Activated T-helper 17 cell treated with anti-CD3 and anti-CD28 coated beads, Interleukin-2, amount 50 U/mL, for 72 hours (primary cell): ENCODE measurements around the gene HCN4. TPM values are rescaled to one million over a fixed set of nuclear protein-coding genes. Genes with fewer than 3 reads are reported as not detected.
"Not testable (repeated sequence)": the region's sequence is repeated elsewhere in the genome, so short reads cannot be mapped to it uniquely, and the experiment has no call there.

Experiments used
- ATAC-seq: fragments of 150-1000 bp; cut with Tn5 transposase; replicated peaks from 2 replicates; pipeline ENCODE4 v1.10.0; 2021; ENCODE audit warnings: mild to moderate bottlenecking, moderate library complexity
- H3K27ac Mint-ChIP-seq: one replicate; pipeline ENCODE4 v1.8.0; 2022; ENCODE audit warnings: mixed read lengths
- H3K27me3 Mint-ChIP-seq: one replicate; pipeline ENCODE4 v1.8.0; 2022; ENCODE audit warnings: mixed read lengths
- H3K36me3 Mint-ChIP-seq: one replicate; pipeline ENCODE4 v1.8.0; 2022; ENCODE audit warnings: low read depth, mild to moderate bottlenecking, mixed read lengths
- H3K4me1 Mint-ChIP-seq: one replicate; pipeline ENCODE4 v1.8.0; 2022; ENCODE audit warnings: mixed read lengths
- H3K4me3 Mint-ChIP-seq: one replicate; pipeline ENCODE4 v1.8.0; 2022; ENCODE audit warnings: mild to moderate bottlenecking, mixed read lengths
- H3K9me3 Mint-ChIP-seq: one replicate; pipeline ENCODE4 v1.8.0; 2022; ENCODE audit warnings: mixed read lengths
- total RNA-seq, 2 donors: library from RNA; stranded (reverse); gene quantifications; one replicate each; pipeline ENCODE4 v1.2.3, GENCODE V29; 2022

HCN4 gene
- total RNA-seq, 2 donors from 2014 or later, result not detected

DNA sequence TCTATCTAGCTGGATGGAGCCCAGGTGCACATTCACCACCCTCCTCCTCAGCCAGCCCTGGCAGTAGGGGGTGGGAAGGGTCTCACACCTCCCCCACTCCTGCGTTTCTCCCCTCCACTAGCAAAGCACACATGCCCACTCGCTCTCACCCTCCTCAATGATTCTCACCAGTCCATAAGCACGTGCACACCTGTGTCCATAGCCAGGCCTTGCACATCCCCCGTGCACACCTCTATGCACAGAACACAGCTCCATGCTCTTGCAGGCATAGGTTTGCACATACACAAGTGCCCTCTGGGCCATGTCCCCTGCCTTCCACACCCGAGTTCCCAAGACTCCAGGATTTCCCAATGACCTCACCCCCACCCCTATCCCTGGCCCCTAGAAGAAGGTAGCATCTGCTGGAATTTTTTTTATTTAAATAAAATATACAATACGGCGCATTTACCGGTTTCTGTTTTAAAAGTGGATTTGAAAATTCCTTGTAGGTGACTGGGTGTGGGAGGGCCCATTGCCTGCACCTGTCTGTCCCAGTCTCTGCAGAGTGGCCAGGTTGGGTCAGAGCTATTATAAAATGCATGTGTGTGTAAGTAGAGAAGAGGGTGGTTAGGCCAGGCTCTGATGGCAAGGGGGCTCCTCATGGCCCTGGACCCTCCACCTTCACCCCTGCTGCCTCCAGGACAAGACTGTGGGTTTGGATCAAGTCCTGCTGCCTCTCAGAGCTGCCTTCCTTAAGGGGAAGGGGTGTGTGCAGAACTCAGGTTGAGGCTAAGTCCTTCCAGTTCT, 49.1 kb downstream of the HCN4 start:
- no peaks in the 10 kb centered on the region for H3K4me1 Mint-ChIP-seq
- no peaks in the 10 kb centered on the region for H3K36me3 Mint-ChIP-seq
- ATAC-seq, result no peak
- H3K4me3 Mint-ChIP-seq, result no peak overlapping the region
- no peaks in the 10 kb centered on the region for H3K9me3 Mint-ChIP-seq
- peaks cover 20% of the 10 kb centered on the region for H3K27me3 Mint-ChIP-seq
- H3K27ac Mint-ChIP-seq, result no peak overlapping the region

- H3K4me1 Mint-ChIP-seq, result no peaks in the 10 kb centered on the region
- H3K27me3 Mint-ChIP-seq, result peaks cover 20% of the 10 kb centered on the region
- no peak for ATAC-seq
- H3K9me3 Mint-ChIP-seq, result no peaks in the 10 kb centered on the region
- no peaks in the 10 kb centered on the region for H3K36me3 Mint-ChIP-seq
- no peak overlapping the region for H3K27ac Mint-ChIP-seq
- H3K4me3 Mint-ChIP-seq, result no peak overlapping the region
These were observed 50.1 kb downstream of the HCN4 start for GRCh38 chr15:73318463-73319351.

GRCh38 chr15:73317651-73318462, 50.9 kb downstream of the HCN4 start:
- Mint-ChIP-seq H3K27ac (peak overlapping the region; percentile 55), H3K36me3 (no peaks in the 10 kb centered on the region), H3K4me1 (no peaks in the 10 kb centered on the region), H3K4me3 (no peak overlapping the region), H3K27me3 (peaks cover 20% of the 10 kb centered on the region), H3K9me3 (no peaks in the 10 kb centered on the region)
- no peak for ATAC-seq

DNA sequence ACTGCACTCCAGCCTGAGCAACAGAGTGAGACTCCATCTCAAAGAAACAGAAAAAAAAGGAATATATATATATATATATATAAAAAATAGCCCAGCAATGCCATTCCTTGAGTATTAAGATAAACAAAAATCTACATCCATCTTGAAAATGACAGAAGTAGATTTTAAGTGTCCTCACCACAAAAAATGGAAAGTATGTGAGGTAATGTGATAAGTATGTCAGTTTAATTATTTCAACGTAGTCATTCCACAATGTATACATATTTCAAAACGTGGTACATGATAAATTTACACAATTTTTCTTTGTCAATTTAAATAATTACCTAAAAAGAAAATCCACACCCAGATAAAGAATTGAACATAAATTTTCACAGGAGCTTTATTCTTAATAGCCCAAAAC, 54.9 kb downstream of the HCN4 start:
- ATAC-seq, result no peak
- Mint-ChIP-seq H3K36me3 (no peaks in the 10 kb centered on the region), H3K4me3 (no peak overlapping the region), H3K27ac (no peak overlapping the region), H3K4me1 (no peaks in the 10 kb centered on the region), H3K9me3 (no peaks in the 10 kb centered on the region), H3K27me3 (peaks cover 5% of the 10 kb centered on the region)

GRCh38 chr15:73308305-73308704, 60.5 kb downstream of the HCN4 start:
- H3K9me3 Mint-ChIP-seq, result no peaks in the 10 kb centered on the region
- H3K4me1 Mint-ChIP-seq, result peaks cover 5% of the 10 kb centered on the region
- no peak for ATAC-seq
- peaks cover 5% of the 10 kb centered on the region for H3K36me3 Mint-ChIP-seq
- H3K27me3 Mint-ChIP-seq, result no peaks in the 10 kb centered on the region
- peak overlapping the region; percentile 39 for H3K27ac Mint-ChIP-seq
- no peak overlapping the region for H3K4me3 Mint-ChIP-seq

GRCh38 chr15:73305331-73306211, 63.2 kb downstream of the HCN4 start:
- ATAC-seq, result peak; percentile 50
- peaks cover 30% of the 10 kb centered on the region for H3K36me3 Mint-ChIP-seq

DNA sequence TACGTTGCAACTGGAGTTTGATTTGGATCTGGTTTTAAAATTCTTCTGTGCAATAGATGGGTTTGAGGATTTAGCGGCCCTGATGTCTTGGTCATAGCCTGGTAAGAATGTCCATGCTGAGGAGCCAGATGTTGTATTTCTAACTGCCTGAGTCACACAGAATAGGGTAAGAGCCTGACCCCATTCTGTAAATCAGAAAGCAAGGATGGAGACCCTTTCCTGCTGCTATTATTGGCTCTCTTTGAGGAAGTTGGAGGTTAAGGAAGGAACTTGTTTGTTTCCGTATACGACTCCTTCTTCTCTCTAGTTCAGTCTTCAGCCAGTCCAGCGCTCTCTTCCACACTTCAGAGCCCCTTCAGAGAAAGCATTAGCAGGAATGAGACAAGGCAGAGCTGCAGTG, 65.1 kb downstream of the HCN4 start:
- no peak for ATAC-seq
- Mint-ChIP-seq H3K4me3 (no peak overlapping the region), H3K27me3 (no peaks in the 10 kb centered on the region), H3K4me1 (peaks cover 12% of the 10 kb centered on the region), H3K27ac (no peak overlapping the region), H3K9me3 (no peaks in the 10 kb centered on the region), H3K36me3 (peaks cover 39% of the 10 kb centered on the region)

More at GRCh38 chr15:73305331-73306211, 63.2 kb downstream of the HCN4 start:
- Mint-ChIP-seq H3K9me3 (no peaks in the 10 kb centered on the region), H3K27me3 (no peaks in the 10 kb centered on the region), H3K4me1 (peaks cover 12% of the 10 kb centered on the region), H3K4me3 (no peak overlapping the region), H3K27ac (no peak overlapping the region)

DNA sequence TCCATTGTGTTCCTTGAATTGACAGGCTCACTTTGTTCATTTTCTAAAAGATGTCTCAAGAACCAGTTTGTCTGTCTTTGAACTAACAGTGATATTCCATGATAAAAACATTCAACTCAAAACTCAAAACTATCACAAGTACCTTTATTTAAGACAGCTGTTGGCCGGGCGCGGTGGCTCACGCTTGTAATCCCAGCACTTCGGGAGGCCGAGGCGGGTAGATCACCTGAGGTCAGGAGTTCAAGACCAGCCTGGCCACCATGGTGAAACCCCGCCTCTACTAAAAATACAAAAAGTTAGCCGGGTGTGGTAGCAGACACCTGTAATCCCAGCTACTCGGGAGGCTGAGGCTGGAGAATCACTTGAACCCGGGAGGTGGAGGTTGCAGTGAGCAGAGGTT, 68.5 kb downstream of the HCN4 start:
- not testable (repeated sequence) for H3K27ac Mint-ChIP-seq, H3K9me3 Mint-ChIP-seq, ATAC-seq, H3K27me3 Mint-ChIP-seq, H3K4me3 Mint-ChIP-seq
- H3K36me3 Mint-ChIP-seq, result peaks cover 43% of the 10 kb centered on the region
- peaks cover 12% of the 10 kb centered on the region for H3K4me1 Mint-ChIP-seq

- H3K4me1 Mint-ChIP-seq, result peaks cover 11% of the 10 kb centered on the region
- H3K36me3 Mint-ChIP-seq, result peaks cover 45% of the 10 kb centered on the region
- H3K27ac Mint-ChIP-seq, result no peak overlapping the region
- no peaks in the 10 kb centered on the region for H3K9me3 Mint-ChIP-seq
- H3K4me3 Mint-ChIP-seq, result no peak overlapping the region
- ATAC-seq, result no peak
- H3K27me3 Mint-ChIP-seq, result no peaks in the 10 kb centered on the region
These were observed 70.1 kb downstream of the HCN4 start for GRCh38 chr15:73298522-73299245.

- Mint-ChIP-seq H3K9me3 (no peaks in the 10 kb centered on the region), H3K36me3 (peaks cover 33% of the 10 kb centered on the region), H3K27ac (no peak overlapping the region), H3K4me1 (no peaks in the 10 kb centered on the region), H3K4me3 (no peak overlapping the region), H3K27me3 (no peaks in the 10 kb centered on the region)
- no peak for ATAC-seq
These were observed 72.0 kb downstream of the HCN4 start for GRCh38 chr15:73296609-73297353.

- Mint-ChIP-seq H3K4me3 (no peak overlapping the region), H3K9me3 (no peaks in the 10 kb centered on the region), H3K36me3 (peaks cover 26% of the 10 kb centered on the region), H3K4me1 (no peaks in the 10 kb centered on the region), H3K27ac (no peak overlapping the region), H3K27me3 (no peaks in the 10 kb centered on the region)
- no peak for ATAC-seq
These were observed 73.0 kb downstream of the HCN4 start for GRCh38 chr15:73295630-73296286.

DNA sequence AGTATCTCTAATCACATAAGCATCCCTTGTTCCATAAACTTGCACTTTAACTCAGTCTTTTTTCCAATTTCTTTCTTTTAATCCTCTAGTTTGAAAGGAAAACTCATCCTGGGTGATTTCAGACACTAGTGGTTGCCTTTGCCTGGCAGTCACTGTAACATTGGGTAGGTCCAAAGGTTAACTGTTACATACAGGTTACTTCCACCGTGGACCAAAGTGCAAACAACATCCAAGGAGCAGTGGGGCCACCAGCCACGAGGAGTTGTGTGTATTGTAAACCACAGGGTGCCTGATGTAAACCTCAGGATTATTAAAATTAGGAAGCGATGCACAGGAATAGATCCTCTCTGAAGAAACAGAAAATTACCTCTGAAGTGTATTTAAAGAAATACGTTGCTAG, 75.0 kb downstream of the HCN4 start:
- H3K27ac Mint-ChIP-seq, result no peak overlapping the region
- peaks cover 34% of the 10 kb centered on the region for H3K36me3 Mint-ChIP-seq
- H3K4me3 Mint-ChIP-seq, result no peak overlapping the region
- H3K27me3 Mint-ChIP-seq, result no peaks in the 10 kb centered on the region
- no peaks in the 10 kb centered on the region for H3K4me1 Mint-ChIP-seq
- no peak for ATAC-seq
- H3K9me3 Mint-ChIP-seq, result no peaks in the 10 kb centered on the region
